ENCODE data around the gene KNSTRN.

Gene KNSTRN, protein sequence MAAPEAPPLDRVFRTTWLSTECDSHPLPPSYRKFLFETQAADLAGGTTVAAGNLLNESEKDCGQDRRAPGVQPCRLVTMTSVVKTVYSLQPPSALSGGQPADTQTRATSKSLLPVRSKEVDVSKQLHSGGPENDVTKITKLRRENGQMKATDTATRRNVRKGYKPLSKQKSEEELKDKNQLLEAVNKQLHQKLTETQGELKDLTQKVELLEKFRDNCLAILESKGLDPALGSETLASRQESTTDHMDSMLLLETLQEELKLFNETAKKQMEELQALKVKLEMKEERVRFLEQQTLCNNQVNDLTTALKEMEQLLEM

GRCh38 chr15:40382580-40383456 lies at the start of gene KNSTRN:
Gene KNSTRN, plus strand, starts transcription at chr15:40382721. Its CDS starts 115 bp downstream, at chr15:40382836.
- DNase-seq: peak; percentile 56

- no peak for DNase-seq
These were observed 48.5 kb upstream of the KNSTRN start for GRCh38 chr15:40333922-40334492.

DNA sequence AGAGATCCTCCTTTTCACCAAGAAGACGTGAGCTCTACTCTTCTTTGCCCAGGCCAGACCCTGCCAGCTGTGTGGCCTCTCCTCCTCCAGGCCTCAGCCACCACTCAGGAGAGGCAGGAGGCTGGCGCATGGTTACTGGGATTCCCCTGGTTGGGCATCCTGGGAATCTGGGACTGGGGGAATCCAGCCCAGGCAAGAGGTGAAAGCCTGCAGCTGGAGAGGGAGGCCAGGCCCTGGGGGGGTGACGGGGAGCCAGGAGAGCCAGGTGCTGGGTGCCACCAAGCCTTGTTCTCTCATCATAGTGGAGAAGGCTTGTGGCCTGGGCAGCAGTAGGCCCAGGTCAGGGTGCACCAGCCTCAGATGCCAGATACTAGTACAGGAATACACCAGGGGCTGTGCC lies 48.0 kb upstream of the KNSTRN start:
- no peak for DNase-seq

- DNase-seq: no peak
These were observed 47.4 kb upstream of the KNSTRN start for GRCh38 chr15:40334941-40335795.

GRCh38 chr15:40335938-40336743 lies 46.4 kb upstream of the KNSTRN start:
- no peak for DNase-seq

DNA sequence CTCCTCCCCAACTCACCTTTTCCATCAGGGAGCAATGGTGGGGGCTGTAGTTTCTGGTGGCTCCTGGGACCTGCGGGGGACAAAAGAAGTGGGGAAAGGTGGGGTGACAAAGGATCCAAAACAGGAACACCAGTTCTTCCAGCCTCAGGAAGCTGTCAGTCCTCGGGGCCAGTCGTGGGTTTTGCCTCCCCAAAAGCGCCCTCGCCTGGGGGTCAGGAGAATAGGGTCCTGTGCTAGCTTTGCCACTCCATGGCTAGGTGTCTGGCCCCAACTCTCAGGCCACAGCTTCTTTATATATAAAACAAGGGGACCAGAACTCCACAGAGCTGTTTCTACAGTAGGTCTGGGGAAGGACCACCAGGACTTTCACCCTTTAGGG lies 45.8 kb upstream of the KNSTRN start:
- no peak for DNase-seq

GRCh38 chr15:40337597-40337996 lies 44.9 kb upstream of the KNSTRN start:
- no peak for DNase-seq

DNA sequence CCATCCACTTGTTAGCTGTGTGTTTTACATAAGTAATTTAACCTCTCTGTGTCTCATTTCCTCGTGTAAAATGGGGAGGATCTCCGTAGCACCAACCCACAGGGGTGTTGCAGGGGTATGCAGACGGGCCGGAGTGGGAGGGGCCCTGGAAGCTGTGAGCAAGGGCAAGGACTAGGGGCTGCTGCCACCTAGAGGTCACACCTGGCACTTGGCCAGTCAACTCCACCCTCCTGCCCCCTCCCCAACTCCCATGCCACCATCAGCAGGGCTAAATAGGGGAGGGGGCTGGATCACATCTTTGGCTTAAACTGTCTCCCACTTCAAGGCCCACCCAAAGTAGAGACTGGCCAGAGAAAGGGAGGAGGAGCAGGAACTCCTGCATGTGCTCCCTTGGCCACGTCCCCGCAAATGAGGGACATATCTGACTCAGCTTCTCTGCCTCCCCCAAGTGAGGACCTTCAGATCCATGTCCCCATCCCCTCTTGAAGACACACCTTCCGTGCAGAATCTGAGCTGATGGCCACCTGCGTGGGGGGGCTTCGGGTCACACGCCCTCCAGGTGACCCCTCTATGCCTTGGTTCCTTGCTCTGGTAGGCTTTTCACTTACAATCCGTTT lies 44.4 kb upstream of the KNSTRN start:
- no peak for DNase-seq

GRCh38 chr15:40338921-40339620 lies 43.5 kb upstream of the KNSTRN start:
- DNase-seq: no peak

GRCh38 chr15:40339621-40339945 lies 42.9 kb upstream of the KNSTRN start:
- no peak for DNase-seq

DNA sequence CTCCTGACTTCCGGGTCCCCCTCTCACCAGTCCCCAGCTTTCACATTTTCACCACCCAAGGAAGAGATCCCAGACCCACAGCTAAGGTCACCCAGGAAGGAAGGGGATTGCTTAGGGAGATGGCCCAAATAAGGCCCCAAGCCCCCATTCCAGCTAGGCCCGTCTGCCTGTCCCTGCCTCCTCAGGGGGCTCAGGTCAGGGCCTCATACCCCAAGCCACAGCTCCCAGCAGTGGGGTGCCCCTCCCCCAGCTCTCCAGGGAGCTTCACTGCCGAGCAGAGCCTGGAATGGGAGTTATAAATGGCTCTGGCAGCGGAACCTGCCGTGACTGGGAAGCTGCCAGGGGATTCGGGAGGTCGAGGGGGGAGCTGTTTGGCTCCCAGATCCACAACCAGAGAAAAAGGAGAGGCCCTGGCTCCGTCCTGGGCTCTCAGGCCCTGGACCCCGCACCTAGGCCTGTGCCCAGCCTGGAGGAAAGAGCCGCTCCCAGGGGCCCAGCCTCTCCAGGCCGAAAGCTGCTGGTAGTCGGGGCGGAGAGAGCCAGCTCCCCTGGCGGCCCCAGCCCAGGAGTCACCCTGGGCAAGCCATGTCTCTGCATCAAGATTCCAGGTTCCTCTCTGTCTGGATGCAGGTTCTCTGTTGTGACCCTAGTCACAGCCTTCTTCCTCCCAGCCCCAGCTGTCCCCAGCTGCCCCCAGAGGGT lies 42.3 kb upstream of the KNSTRN start:
- DNase-seq: no peak

GRCh38 chr15:40340740-40341400 lies 41.7 kb upstream of the KNSTRN start, which contains the start of gene CCDC9B:
Gene CCDC9B, minus strand, starts transcription at chr15:40340939. Its CDS starts 120 bp downstream, at chr15:40340819.
- peak; percentile 43 for DNase-seq

DNA sequence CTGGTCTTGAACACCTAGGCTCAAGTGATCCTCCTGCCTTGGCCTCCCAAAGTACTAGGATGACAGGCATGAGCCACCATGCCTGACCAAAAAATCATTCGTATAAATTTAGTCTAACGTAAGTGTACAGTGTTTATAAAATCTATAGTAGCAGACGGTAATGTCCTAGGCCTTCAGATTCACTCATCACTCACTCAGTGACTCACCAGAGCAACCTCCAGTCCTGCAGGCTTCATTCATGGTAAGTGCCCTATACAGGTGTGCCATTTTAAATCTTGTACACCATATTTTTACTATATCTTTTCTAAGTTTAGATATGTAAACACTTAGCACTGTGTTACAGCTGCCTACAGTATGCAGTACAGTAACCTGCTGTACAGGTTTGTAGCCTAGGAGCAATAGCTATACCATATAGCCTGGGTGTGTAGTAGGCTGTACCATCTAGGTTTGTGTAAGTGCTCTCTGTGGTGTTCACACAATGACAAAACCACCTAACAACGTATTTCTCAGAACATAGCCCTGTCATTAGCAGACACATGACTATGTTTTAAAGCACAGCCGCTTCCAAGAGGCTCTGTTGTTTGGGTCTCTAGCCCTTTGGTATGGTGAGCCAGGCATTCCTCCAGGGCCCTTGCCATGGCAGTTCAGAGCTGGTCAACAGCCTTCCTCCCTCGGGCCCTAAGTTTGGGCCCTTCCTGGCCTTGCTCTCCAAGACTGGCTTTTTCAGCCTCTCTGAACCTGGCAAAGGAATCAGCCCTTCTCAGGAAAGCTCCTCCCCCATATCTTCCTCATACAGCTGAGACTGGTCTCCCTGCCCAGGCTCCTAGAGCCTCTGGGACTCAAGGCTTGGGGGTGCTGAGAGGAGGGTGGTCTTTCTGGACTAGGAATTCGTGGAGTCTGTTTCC lies 39.9 kb upstream of the KNSTRN start:
- no peak for DNase-seq

DNA sequence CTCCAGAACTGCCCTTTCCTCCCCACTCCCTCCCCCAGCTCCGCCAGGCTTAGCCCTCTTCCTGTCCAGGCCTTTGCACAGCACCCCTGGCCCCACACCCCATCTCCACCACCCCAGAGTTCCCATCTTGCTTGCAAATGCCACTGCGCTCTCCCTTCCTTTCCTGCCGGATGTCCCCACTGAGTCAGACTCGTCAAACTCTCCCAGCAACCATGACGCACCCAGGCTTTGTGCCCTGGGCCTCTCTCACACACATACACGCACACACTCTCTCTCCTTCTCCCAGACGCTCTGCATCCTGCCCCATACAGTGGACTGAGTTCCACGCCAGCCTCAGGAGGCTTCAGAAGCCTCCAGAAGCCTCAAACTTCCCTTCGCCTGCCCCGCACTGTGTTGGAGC lies 39.0 kb upstream of the KNSTRN start:
- DNase-seq: no peak

GRCh38 chr15:40344217-40344616 lies 38.3 kb upstream of the KNSTRN start:
- no peak for DNase-seq

GRCh38 chr15:40344631-40345120 lies 37.8 kb upstream of the KNSTRN start:
- no peak for DNase-seq

DNA sequence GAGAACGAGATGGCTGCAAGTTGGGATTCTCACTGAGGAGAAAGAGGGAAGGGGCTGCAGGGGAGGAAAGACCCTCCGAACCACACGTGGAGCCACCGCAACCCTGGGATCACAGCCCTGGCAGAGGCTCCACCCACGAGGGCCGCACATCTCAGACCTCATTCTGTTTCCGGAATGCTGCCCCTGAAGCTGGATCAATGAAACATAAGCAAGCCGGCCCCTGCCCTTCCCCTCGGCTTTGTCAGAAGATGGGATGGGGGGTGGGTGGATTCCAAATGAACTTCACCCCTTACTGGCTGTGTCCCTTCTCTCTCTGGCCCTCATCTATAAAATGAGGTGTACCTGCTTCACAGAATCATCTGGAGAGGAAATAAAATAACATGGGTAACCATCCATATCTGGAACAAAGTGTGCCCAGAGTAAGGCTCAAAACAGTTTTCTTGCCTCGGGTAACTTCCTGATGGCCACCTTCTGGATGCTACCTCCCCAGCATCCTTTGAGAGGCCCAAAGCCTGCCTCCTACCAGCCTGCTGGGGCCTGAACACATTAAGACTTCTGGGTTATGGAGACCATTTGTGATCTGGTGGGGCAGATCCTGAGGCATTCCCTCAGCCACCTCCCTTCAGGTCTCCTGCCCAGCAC lies 37.2 kb upstream of the KNSTRN start:
- DNase-seq: no peak
